HG03432 (cell line): ENCODE data around the gene APBA2.

ENCODE experiments used
- ATAC-seq: cut with Tn5 transposase; IDR thresholded peaks from one replicate; pipeline ENCODE4 v1.9.1; 2021; ENCODE audit warnings: mild to moderate bottlenecking, moderate library complexity; ENCODE audit not compliant: unreplicated experiment

The APBA2 gene

DNA sequence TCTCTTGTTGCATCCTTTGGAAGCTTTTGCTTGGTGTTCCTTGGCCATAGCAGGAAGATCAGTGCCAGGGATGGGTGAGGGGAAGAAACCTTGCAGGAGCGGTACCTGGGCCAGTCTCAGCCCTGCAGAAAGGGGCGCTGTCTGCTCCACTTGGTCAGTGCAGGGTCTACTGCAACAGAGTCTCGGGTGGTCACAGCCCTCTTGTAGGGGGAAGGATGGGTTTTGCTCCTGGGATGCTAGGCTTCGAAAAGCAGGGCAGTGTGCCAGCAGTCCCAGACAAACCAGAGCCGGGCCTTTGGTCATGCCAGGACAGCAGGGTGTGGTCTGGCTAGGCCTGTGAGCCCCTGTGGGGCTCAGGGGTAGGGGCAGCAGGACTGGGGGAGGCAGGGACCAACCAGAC lies 186.7 kb downstream of the APBA2 start:
- ATAC-seq: no peak

GRCh38 chr15:29074045-29074444 lies 188.3 kb downstream of the APBA2 start:
- ATAC-seq: no peak

DNA sequence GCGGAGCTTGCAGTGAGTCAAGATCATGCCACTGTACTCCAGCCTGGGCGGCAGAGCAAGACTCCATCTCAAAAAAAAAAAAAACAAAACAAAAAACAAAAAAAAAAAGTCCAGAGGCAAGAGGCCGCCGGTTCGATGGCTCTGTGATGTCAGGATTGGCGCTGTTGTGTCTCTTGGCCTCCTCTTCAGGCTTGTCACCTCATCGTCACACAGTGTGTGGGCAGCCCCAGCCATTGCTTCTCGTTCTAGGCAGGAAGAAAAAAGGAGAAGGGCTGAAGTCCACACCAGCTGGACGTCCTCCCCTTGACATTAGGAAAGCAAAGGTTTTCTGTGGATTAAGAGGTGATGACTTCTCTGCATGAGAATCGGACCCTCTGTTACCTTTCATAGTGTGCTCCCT lies 192.8 kb downstream of the APBA2 start:
- ATAC-seq: no peak

DNA sequence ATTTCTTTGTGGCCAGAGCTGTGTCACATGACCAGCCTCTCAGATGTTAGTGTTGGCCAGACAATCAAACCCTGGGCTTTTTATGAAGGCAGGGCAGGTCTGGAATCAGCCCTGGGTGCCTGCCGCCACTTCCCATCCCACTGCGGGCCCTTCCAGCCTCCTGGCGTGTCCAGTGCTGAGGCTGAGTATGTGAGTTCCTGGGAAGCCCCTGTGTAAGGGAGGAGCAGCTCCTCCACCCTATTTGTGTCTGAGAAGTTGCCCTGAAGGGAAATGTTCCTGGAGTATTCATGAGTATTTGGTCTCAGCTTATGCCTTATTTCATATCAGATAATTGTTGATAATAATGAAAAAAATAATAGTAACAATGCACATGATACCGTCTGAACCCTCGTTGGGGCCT lies 193.7 kb downstream of the APBA2 start:
- no peak for ATAC-seq

DNA sequence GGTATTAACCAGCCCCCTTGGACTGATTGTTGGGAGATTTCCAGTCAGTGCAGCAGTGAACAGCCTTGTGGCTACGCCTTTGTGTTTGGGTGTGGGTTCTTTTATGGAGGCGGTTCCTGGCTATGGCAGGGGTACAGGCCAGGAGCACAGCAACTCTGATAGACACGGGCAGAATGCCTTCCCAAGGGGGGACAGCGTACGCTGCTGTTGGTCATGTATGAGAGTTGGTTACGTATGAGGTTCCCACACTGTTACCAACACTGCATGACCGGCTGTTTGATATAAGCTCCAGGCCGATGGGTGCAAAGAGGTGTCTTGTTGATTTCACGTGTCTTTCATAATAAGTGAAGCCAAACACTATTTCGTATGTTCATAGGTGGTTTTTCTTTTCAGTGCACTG lies 196.0 kb downstream of the APBA2 start:
- ATAC-seq: no peak

DNA sequence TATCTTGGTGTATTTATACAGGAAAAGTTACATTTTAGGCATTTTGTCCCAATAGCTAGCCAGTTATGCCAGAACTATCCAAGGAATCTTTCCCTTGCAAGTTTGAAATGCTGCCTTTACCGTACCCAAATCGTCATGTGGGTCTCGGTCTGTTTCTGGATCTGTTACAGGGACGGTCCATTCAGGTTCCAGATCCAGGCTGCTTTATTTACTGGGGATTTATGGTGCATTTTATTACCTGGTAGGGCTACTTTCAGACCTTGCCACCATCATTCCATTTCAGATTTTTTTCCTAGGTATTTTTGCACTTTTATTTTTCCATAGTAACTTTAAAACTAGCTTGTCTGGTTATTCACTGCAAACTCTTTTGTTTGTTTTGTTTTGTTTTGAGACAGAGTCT lies 197.4 kb downstream of the APBA2 start:
- no peak for ATAC-seq

- no peak for ATAC-seq
These were observed 198.1 kb downstream of the APBA2 start for GRCh38 chr15:29083858-29084257.

DNA sequence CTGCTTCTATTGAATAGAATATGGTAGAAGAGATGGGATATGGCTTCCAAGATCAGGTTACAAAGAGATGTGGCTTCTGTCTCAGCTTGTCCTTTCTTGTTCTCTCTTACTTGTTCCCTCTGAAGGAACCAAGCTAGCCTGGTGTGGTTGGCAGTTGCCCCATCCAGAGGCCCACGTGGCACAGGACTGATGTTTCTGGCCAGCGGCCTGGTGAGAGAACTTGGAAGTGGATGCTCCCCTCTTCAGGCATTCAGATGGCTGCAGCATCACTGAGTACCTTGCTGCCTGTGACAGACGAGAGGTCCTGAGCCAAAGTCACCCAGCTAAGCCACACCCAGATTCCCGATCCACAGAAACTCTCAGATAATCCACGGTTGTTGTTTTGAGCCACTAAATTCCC lies 200.2 kb downstream of the APBA2 start:
- ATAC-seq: no peak

GRCh38 chr15:29086891-29087290 lies 201.1 kb downstream of the APBA2 start:
- ATAC-seq: no peak

GRCh38 chr15:29087521-29088285 lies 201.9 kb downstream of the APBA2 start:
- ATAC-seq: no peak

- ATAC-seq: no peak
These were observed 202.9 kb downstream of the APBA2 start for GRCh38 chr15:29088666-29089065.

- no peak for ATAC-seq
These were observed 204.2 kb downstream of the APBA2 start for GRCh38 chr15:29089731-29090616.

- ATAC-seq: no peak
These were observed 205.1 kb downstream of the APBA2 start for GRCh38 chr15:29090617-29091466.

GRCh38 chr15:29091666-29092065 lies 205.9 kb downstream of the APBA2 start:
- ATAC-seq: no peak

DNA sequence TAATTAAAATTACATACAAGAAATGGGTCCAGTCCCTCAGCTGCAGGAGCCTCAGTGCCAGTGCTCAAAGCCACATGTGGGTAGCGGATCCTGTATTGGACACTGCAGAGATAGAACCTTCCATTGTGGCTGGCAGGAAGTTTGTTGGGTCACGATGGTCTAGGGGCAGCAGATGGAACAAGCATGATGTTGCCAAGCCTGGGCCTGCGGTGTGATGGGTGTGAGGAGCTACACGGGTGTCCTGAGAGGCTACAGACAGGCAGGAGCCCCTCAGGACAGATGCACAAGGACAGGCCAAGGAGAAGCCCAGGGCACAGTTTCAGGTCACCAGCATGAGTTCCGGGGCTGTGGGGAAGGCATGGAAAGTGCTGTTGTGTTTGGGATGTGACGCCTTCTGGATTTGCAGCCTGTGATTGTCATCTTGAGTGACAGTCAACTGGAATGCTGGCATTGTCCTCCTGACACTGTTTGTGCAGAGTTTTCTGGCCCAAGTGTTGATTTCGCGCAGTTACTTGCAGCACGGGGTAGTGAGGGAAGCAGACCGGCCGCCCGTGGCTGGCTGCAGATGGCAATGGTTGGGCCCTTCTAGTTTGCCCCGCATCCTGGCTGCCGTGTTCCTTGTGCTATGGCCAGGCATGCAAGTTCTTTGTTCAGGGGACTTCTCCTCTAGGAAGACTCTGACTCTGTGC lies 206.7 kb downstream of the APBA2 start:
- ATAC-seq: no peak

DNA sequence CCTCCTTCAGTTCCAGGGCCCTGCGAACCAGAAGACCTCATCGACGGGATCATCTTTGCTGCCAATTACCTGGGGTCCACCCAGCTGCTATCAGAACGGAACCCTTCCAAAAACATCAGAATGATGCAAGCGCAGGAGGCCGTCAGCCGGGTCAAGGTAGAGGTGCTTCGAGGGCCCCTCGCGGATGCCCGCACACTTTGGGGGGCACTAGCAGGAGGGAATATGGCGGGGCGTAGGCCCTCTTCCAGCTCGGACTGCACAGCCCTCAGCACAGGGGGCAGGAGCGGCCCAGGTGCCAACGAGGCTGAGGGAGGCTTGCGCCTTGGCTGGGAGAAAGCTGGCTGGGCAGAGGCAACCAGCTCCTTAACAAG lies 207.3 kb downstream of the APBA2 start:
- ATAC-seq: no peak

DNA sequence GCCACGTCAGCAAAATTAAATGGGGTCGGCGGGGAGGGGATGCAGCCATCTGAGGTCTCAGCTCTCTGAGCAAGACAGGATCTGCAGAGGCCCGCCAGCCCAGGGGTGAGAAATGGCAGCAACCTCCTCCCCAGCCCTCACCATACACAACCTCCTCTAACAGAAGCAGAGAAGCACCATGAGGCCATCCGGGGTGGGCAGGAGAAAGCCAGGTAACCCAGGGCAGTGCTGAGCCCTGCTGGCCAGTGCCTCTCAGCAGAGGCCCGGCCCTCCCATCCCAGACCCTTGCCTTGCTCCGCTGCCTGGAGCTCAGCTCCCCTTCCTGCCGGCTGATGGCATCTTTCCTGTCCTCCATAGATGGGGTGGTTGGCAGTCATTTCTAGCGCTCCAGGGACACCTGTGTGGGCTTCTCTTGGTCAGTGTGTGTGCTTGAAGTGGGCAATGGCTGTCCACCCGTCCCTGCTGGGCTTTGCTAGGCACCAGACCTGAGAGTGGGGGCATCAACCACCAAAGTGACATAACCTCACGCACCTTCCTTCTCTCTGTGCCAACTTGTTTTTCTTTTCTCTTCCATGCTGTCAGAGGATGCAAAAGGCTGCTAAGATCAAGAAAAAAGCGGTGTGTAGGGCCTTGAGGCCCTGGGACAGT lies 208.0 kb downstream of the APBA2 start:
- no peak for ATAC-seq

DNA sequence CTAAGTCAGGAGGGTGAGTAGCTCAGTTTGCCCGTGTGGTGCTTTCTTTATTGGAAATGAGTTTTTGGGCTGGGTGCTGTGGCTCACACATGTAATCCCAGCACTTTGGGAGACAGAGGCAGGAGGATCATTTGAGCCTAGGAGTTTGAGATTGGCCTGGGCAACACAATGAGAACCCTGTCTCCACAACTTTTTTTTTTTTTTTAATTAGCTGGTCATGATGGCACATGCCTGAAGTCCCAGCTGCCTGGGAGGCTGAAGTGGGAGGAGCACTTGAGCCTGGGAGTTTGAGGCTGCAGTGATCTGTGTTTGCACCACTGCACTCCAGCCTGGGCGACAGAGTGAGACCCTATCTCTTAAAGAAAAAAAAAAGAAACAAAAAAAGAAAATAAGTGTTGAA lies 208.9 kb downstream of the APBA2 start:
- no peak for ATAC-seq

GRCh38 chr15:29095746-29096145 lies 210.0 kb downstream of the APBA2 start:
- no peak for ATAC-seq

GRCh38 chr15:29097168-29097567 lies 211.4 kb downstream of the APBA2 start:
- no peak for ATAC-seq
